Dendritic cell treated with granulocyte-macrophage colony-stimulating factor and Interleukin-4, amounts not matched to agents 40 ng/mL and 50 ng/mL, for 4 days (primary cell): Measurements from ENCODE around the gene SMOC2.

Experiments
- H3K27ac Mint-ChIP-seq: one replicate; pipeline ENCODE4 v1.8.0; 2022; ENCODE audit warnings: mild to moderate bottlenecking, mixed read lengths
- H3K27me3 Mint-ChIP-seq: one replicate; pipeline ENCODE4 v1.8.0; 2022; ENCODE audit warnings: mild to moderate bottlenecking, mixed read lengths
- H3K36me3 Mint-ChIP-seq: one replicate; pipeline ENCODE4 v1.8.0; 2022; ENCODE audit warnings: low read depth, mixed read lengths
- H3K4me1 Mint-ChIP-seq: one replicate; pipeline ENCODE4 v1.8.0; 2022; ENCODE audit warnings: low read depth, mixed read lengths
- H3K4me3 Mint-ChIP-seq: one replicate; pipeline ENCODE4 v1.8.0; 2022; ENCODE audit warnings: mild to moderate bottlenecking, moderate library complexity, mixed read lengths
- H3K9me3 Mint-ChIP-seq: one replicate; pipeline ENCODE4 v1.8.0; 2022; ENCODE audit warnings: mixed read lengths
- intact Hi-C: fragments of 100-400 bp; cut with micrococcal nuclease; formaldehyde crosslinking; loops from one replicate; pipeline ENCODE4 v1.15.0; 2022

SMOC2 gene

GRCh38 chr6:168420084-168420483 is 20.9 kb upstream of the SMOC2 start:
- Mint-ChIP-seq H3K9me3 (no peaks in the 10 kb centered on the region), H3K4me3 (no peak overlapping the region), H3K36me3 (no peaks in the 10 kb centered on the region), H3K27me3 (no peaks in the 10 kb centered on the region), H3K27ac (no peak overlapping the region), H3K4me1 (no peaks in the 10 kb centered on the region)
- intact Hi-C loops = no loop called here

GRCh38 chr6:168420706-168421105 is 20.3 kb upstream of the SMOC2 start:
- H3K4me3 Mint-ChIP-seq = no peak overlapping the region
- no peaks in the 10 kb centered on the region for H3K9me3 Mint-ChIP-seq
- H3K27ac Mint-ChIP-seq = no peak overlapping the region
- H3K4me1 Mint-ChIP-seq = no peaks in the 10 kb centered on the region
- intact Hi-C loops = no loop called here
- no peaks in the 10 kb centered on the region for H3K36me3 Mint-ChIP-seq
- H3K27me3 Mint-ChIP-seq = no peaks in the 10 kb centered on the region

- no peak overlapping the region for H3K4me3 Mint-ChIP-seq
- no peaks in the 10 kb centered on the region for H3K27me3 Mint-ChIP-seq
- no peak overlapping the region for H3K27ac Mint-ChIP-seq
- intact Hi-C loops = no loop called here
- H3K4me1 Mint-ChIP-seq = no peaks in the 10 kb centered on the region
- H3K36me3 Mint-ChIP-seq = no peaks in the 10 kb centered on the region
- no peaks in the 10 kb centered on the region for H3K9me3 Mint-ChIP-seq
Observed at GRCh38 chr6:168427184-168427583, 13.8 kb upstream of the SMOC2 start.

GRCh38 chr6:168428052-168428826 is 12.7 kb upstream of the SMOC2 start:
- no peaks in the 10 kb centered on the region for H3K9me3 Mint-ChIP-seq
- intact Hi-C loops = no loop called here
- H3K27ac Mint-ChIP-seq = no peak overlapping the region
- no peaks in the 10 kb centered on the region for H3K27me3 Mint-ChIP-seq
- H3K36me3 Mint-ChIP-seq = no peaks in the 10 kb centered on the region
- no peaks in the 10 kb centered on the region for H3K4me1 Mint-ChIP-seq
- no peak overlapping the region for H3K4me3 Mint-ChIP-seq

- no peaks in the 10 kb centered on the region for H3K9me3 Mint-ChIP-seq
- no peaks in the 10 kb centered on the region for H3K36me3 Mint-ChIP-seq
- no peaks in the 10 kb centered on the region for H3K4me1 Mint-ChIP-seq
- H3K27me3 Mint-ChIP-seq = no peaks in the 10 kb centered on the region
- no peak overlapping the region for H3K27ac Mint-ChIP-seq
- H3K4me3 Mint-ChIP-seq = no peak overlapping the region
- intact Hi-C loops = no loop called here
Observed at GRCh38 chr6:168428863-168429262, 12.1 kb upstream of the SMOC2 start.

GRCh38 chr6:168432196-168432595 is 8.8 kb upstream of the SMOC2 start:
- Mint-ChIP-seq H3K27me3 (no peaks in the 10 kb centered on the region), H3K9me3 (no peaks in the 10 kb centered on the region), H3K4me1 (no peaks in the 10 kb centered on the region), H3K27ac (no peak overlapping the region), H3K36me3 (no peaks in the 10 kb centered on the region), H3K4me3 (no peak overlapping the region)
- intact Hi-C loops = no loop called here

GRCh38 chr6:168433898-168434297 is 7.1 kb upstream of the SMOC2 start:
- no peaks in the 10 kb centered on the region for H3K36me3 Mint-ChIP-seq
- no peak overlapping the region for H3K4me3 Mint-ChIP-seq
- intact Hi-C loops = no loop called here
- H3K27me3 Mint-ChIP-seq = peaks cover 6% of the 10 kb centered on the region
- H3K9me3 Mint-ChIP-seq = no peaks in the 10 kb centered on the region
- no peak overlapping the region for H3K27ac Mint-ChIP-seq
- H3K4me1 Mint-ChIP-seq = no peaks in the 10 kb centered on the region

GRCh38 chr6:168434505-168434904 is 6.5 kb upstream of the SMOC2 start:
- intact Hi-C loops = no loop called here
- Mint-ChIP-seq H3K27me3 (peaks cover 12% of the 10 kb centered on the region), H3K36me3 (no peaks in the 10 kb centered on the region), H3K4me1 (no peaks in the 10 kb centered on the region), H3K27ac (no peak overlapping the region), H3K9me3 (no peaks in the 10 kb centered on the region), H3K4me3 (no peak overlapping the region)

GRCh38 chr6:168437751-168438150 is 3.2 kb upstream of the SMOC2 start:
- H3K9me3 Mint-ChIP-seq = no peaks in the 10 kb centered on the region
- H3K27ac Mint-ChIP-seq = no peak overlapping the region
- H3K36me3 Mint-ChIP-seq = no peaks in the 10 kb centered on the region
- no peak overlapping the region for H3K4me3 Mint-ChIP-seq
- no peaks in the 10 kb centered on the region for H3K4me1 Mint-ChIP-seq
- peaks cover 39% of the 10 kb centered on the region for H3K27me3 Mint-ChIP-seq
- intact Hi-C loops = no loop called here

- Mint-ChIP-seq H3K9me3 (no peaks in the 10 kb centered on the region), H3K4me3 (no peak overlapping the region), H3K36me3 (no peaks in the 10 kb centered on the region), H3K27me3 (peaks cover 48% of the 10 kb centered on the region), H3K4me1 (no peaks in the 10 kb centered on the region), H3K27ac (no peak overlapping the region)
- intact Hi-C loops = no loop called here
Observed at GRCh38 chr6:168438783-168439520, 2.0 kb upstream of the SMOC2 start.

- peaks cover 52% of the 10 kb centered on the region for H3K27me3 Mint-ChIP-seq
- no peak overlapping the region for H3K4me3 Mint-ChIP-seq
- H3K9me3 Mint-ChIP-seq = no peaks in the 10 kb centered on the region
- no peaks in the 10 kb centered on the region for H3K36me3 Mint-ChIP-seq
- intact Hi-C loops = no loop called here
- no peak overlapping the region for H3K27ac Mint-ChIP-seq
- no peaks in the 10 kb centered on the region for H3K4me1 Mint-ChIP-seq
Observed at GRCh38 chr6:168439794-168440450, 1.1 kb upstream of the SMOC2 start.

GRCh38 chr6:168441434-168442391 is 729 bp downstream of the SMOC2 start:
- no peaks in the 10 kb centered on the region for H3K36me3 Mint-ChIP-seq
- H3K4me3 Mint-ChIP-seq = no peak overlapping the region
- intact Hi-C loops = no loop called here

GRCh38 chr6:168442646-168443045 is 1.7 kb downstream of the SMOC2 start:
- no peaks in the 10 kb centered on the region for H3K4me1 Mint-ChIP-seq
- intact Hi-C loops = no loop called here
- no peaks in the 10 kb centered on the region for H3K36me3 Mint-ChIP-seq
- no peaks in the 10 kb centered on the region for H3K9me3 Mint-ChIP-seq
- H3K27me3 Mint-ChIP-seq = peaks cover 56% of the 10 kb centered on the region
- no peak overlapping the region for H3K4me3 Mint-ChIP-seq
- no peak overlapping the region for H3K27ac Mint-ChIP-seq

More at GRCh38 chr6:168441434-168442391, 729 bp downstream of the SMOC2 start:
- Mint-ChIP-seq H3K4me1 (no peaks in the 10 kb centered on the region), H3K27me3 (peaks cover 56% of the 10 kb centered on the region), H3K9me3 (no peaks in the 10 kb centered on the region), H3K27ac (no peak overlapping the region)
